Stimulated activated naive CD4-positive, alpha-beta T cell (primary cell): Measurements from ENCODE around the gene IL27RA.

ENCODE experiments used
- DNase-seq, 6 experiments: peaks; one replicate each; lab custom pipeline; 2025; lab: John Stamatoyannopoulos, UW

IL27RA gene

DNA sequence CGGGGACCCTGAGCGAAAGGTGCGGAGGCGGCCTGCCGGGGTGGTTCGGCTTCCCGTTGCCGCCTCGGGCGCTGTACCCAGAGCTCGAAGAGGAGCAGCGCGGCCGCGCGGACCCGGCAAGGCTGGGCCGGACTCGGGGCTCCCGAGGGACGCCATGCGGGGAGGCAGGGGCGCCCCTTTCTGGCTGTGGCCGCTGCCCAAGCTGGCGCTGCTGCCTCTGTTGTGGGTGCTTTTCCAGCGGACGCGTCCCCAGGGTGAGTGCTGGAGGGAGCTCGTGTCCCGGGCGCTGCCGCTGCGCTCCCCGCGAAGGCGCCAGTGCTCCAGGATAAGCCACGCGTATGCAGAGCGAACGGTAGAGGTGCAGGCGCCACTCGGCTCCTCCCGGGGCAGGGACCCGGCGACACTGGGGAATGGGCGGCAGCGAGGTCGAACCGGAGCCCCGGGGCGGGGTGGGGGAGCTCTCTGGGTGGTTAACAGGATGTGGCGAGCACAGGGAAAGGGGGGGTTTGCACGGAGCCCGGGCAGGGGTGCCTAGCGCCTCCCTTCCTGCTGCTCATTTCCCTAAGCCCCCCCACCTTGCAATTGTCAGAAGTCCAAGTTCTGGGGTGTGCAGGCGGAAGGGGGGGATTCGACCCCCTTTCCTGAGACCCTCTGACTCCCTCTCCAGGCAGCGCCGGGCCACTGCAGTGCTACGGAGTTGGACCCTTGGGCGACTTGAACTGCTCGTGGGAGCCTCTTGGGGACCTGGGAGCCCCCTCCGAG lies at the start of gene IL27RA:
Gene IL27RA (plus strand): TSS at position 44 of the 762 bp plus-strand sequence. CDS start 111 bp downstream, at position 155.
- peak; percentile 64 to 90 (median 80) for DNase-seq

- DNase-seq = no peak
Observed at GRCh38 chr19:13981988-13982501, 49.5 kb upstream of the IL27RA start.

GRCh38 chr19:13982773-13983172 lies 48.8 kb upstream of the IL27RA start:
- DNase-seq = no peak

- peak in 5 of 6 experiments; percentile 29 to 57 (median 42) for DNase-seq
Observed at GRCh38 chr19:13983213-13983889, 48.2 kb upstream of the IL27RA start.

DNA sequence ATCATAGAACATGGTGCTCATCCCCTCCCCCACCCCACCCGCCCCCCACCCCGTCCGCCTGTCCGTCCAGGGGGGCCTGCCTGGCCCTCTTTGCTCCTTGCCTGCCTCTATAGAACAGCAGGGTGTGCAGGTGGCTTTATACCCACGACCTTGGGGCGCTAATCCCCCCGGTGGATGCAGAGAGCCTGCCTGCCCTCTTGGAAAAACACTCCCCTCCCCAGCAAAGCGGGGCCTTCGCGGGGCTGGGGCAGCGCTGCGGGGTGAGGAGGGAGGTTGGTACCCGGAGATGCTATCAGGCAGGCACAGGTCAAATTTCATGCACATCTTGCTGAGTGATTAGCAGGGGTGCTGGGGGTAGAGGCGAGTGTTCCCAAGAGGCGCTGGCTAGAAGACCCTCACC lies 47.4 kb upstream of the IL27RA start:
- no peak for DNase-seq

GRCh38 chr19:13984875-13985741 lies 46.5 kb upstream of the IL27RA start:
- DNase-seq = peak in 1 of 6 experiments; percentile 36

DNA sequence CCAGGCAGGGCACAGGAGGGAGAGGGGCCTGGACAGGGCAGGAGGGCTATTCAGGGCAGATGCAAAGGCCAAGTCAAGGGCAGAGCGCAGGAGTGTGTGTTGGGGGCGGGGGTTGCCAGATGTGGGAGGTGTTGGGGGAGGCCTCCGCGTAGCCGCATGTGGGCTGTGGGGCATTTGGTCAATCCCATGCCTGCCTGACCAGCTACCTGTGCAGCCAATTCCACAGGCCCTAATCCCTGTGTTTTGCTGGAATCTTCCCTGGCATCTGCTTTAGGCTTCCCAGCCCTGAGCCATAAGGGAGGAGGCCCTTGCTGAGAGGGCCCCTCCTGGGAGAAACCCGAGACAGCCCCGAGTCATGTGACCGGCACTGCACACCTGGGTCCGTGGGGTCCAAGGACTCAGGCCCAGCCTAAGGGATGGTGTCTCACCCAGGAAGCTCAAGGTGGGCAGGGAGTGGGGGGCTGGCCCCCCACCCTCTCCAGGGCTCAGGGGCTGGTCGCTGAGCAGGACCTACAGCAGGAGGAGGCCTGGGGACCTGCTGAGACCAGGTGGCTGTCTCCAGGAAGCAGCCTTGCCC lies 45.7 kb upstream of the IL27RA start:
- peak in 1 of 6 experiments; percentile 47 for DNase-seq

DNA sequence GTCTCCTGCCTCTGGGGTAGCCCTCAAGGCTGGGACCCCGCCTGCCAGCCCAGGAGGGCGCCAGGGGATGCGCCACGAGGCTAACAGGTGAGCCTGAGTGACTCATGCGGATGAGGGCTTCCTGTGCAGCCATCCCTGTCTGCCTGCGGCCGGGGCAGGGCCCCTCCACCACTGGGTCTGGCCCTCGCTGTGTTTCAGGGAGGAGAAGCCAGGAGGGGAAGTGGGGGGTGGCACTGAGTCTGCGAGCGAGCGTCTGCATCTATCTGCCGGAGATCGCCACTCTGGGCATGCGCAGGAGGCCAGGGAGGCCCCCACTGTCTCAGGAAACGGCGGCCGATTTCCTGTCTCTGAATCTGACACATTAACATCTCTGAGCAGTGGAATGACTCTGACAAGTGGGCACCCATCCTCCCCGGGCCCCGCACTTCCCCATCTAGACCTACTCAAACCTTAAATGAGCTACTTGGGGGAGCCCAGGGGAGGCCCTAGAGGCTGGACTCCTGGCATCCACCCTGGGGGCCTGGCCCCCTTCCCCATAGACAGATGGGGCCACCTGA lies 45.1 kb upstream of the IL27RA start:
- peak; percentile 91 to 98 (median 96) for DNase-seq

DNA sequence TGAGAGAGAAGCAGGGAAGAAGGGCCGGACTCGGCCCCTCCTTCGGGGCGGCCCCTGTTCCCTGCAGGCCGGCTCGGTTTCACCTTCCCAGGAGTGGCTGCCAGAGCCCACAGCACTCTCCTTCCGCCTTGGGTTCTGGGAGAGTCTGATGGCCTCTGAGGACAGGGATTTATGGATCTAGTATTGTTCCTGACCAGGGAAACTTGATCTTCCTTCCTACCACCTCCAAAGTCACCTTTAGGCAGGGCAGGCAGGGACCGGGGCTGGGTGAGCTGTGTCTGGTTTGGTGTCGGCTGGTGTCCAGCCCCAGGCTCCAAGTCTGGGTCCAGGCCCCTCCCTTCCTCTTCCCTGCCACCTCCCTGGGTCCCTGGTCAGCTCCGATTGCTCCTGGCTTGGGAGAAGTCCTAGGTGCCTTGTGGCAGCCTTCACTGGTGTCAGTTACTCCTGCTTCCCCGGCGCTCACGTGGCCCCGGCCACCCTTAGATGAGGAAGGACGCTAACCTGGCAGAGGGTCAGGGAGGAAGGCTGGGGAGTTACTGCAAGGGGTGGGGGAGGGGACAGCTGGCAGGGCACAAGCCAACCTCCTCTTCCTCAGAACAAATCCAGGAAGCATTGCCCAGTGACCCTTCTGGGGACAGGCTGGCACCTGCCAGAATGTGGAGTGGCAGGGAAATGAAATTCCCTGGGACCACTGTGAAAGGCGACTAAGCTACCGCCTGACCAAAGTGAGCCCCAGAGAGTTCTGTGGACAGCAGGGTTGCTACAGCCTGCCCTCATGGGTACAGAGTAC lies 44.3 kb upstream of the IL27RA start:
- no peak for DNase-seq

- no peak for DNase-seq
Observed at GRCh38 chr19:13989487-13989886, 42.1 kb upstream of the IL27RA start.

DNA sequence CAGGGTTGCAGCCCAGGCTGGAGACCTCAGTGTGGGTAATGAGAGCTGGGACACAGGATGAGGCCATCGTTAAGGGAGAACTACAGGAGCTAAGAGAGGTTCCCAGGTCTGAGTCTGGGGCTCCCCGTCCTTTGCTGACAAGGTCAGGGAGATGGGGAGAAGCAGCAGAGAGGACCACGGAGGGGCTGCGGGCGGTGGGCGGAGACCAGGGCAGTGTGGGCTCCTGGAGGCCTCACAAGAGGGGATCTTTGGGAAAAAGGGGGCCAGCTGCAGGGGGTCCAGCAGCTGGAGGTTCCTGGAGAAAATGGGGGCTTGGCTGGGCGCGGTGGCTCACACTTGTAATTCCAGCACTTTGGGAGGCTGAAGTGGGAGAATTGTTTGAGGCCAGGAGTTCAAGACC lies 41.5 kb upstream of the IL27RA start:
- DNase-seq = no peak

DNA sequence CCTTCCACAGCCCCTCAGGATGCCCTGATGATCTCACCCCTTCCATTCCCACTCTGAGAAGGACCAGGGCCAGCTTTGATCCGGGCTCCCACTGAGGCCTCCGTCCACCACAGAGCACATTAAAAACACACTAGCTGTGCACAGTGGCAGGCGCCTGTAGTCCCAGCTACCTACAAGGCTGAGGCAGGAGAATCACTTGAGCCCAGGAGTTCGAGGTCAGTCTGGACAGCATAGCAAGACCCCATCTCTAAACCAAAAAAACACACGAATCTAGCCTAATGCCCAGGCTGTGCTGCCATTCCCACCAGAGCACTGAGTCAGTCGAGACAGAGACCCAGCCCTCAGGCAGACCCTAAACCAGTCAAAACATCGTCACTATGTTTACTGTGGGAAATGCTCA lies 39.5 kb upstream of the IL27RA start:
- DNase-seq = no peak

- no peak for DNase-seq
Observed at GRCh38 chr19:13993590-13994300, 37.8 kb upstream of the IL27RA start.

GRCh38 chr19:13995017-13995728 lies 36.4 kb upstream of the IL27RA start:
- DNase-seq = no peak

DNA sequence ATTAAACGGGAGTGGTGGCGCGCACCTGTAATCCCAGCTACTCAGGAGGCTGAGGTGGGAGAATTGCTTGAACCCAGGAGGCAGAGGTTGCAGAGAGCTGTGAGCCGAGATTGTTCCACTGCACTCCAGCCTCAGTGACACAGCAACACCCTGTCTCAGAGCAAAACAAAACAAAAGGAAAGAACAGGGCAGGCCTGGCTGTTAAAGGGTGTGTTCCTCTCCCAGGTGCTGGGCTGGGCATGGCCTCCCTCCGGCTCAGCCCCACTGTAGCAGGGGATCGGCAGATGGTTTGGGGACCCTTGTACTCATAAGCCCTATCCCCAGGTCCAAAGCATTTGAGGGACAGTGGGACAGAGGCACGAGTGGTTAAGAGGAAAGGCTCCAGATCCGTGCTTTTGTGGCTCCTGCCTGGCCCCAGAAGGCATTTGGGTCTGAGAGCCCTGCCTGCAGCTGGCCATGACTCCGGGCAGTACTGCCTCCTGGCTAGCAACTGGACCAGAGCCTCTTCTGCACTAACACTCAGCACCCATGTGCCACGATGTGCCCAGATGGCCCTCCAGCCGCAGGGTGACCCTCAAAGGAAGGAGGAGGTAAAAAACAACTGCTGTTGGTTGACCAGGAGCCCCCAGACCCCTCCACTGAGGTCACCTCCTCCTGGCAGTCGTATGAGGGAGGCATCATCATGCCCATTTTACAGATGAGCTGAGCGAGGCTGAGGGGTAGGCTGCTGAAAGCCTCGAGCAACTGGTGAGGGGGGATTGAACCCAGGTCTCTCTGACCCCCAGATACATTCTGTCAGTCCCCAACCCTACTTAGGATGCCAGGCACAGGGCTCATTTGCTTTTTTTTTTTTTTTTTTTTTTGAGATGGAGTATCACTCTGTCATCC lies 35.4 kb upstream of the IL27RA start:
- no peak for DNase-seq

DNA sequence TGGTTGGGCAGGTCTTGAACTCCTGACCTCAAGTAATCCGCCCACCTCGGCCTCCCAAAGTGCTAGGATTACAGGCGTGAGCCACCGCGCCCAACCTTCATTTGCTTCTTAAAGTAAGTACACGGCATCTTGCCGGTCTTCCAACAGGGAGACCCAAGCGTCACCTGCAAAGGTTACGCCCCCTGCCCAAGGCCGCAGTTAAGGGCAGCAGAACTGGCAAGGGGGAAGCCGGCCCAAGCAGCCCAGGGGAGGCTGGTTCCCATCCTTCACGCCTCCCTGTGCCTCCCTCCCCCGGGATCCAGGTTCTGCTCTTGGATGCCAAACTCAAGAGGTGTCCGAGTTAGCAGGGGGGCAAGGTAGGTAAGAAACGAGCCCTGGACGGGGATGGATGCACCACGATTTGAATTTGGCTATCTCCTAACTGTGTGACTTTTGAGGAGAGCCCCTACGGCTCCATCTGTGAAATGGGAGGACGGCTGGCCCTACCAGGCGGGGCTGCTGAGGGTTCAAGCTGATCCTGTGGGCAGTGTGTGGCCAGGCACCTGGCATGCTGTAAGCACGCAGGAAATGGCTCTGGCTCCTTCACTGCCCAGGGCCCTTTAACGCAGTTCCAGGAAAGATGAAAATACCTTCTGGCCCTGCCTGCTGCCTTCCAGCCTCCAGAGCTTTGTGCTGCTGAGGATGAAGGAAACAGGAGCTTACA lies 34.5 kb upstream of the IL27RA start:
- DNase-seq = no peak

GRCh38 chr19:13997631-13997962 lies 34.0 kb upstream of the IL27RA start:
- no peak for DNase-seq

DNA sequence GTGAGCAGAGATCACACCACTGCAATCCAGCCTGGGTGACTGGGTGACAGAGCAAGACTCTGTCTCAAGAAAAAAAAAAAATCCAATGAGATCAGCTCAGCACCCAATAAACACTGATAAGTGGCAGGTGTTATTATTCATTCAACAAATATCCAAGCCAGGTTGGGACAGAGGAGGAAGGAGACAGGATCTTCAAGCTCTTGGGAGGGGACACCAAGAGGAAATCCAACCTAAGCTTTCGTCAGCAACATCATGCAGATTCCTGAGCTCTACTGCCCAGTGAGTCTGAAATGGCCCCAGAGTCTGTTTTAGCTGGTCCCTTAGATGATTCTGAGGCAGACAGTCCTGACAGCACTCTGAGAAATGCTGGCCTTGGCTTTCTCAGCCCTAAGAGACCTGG lies 33.1 kb upstream of the IL27RA start:
- DNase-seq = no peak
